K562 (cell line): ENCODE results near the gene RASGRP1. TPM values are rescaled to one million over a fixed set of nuclear protein-coding genes. Genes with fewer than 3 reads are reported as not detected.

Experiments used
- MGA ChIP-seq: fragments of 450-650 bp; IDR thresholded peaks from 2 replicates; pipeline ENCODE4 v1.6.1; 2016; ENCODE audit warnings: mild to moderate bottlenecking, moderate library complexity
- ZNF318 ChIP-seq, 2 experiments: fragments of 450-650 bp; IDR thresholded peaks; 2 replicates each; pipeline ENCODE4 v1.6.1; 2016; ENCODE audit warnings: mild to moderate bottlenecking in 2 of 2, borderline replicate concordance in 1 of 2, low read depth in 1 of 2, moderate library complexity in 1 of 2
- ZNF699 ChIP-seq: fragments of 250-450 bp; sonication (Bioruptor Pico); IDR thresholded peaks from 2 replicates; pipeline ENCODE4 v1.8.0; 2021; ENCODE audit warnings: mild to moderate bottlenecking, moderate library complexity; ENCODE audit not compliant: insufficient replicate concordance
- polyA plus RNA-seq, 8 experiments: library from polyadenylated mRNA; depleted of rRNA in 4 of 8; stranded (reverse) in 5 of 8; unstranded in 3 of 8; fragments of >200 nt; fragmentation: Nextera tagmentation in 2 of 8; fragmentation: Illumina TruSeq in 1 of 8; extraction: Ambion mirVana in 2 of 8; extraction: Trizol in 1 of 8; gene quantifications; 2 replicates each; pipeline versions ENCODE4 v1.2.1 to v1.2.3, GENCODE V29; 2011 to 2014; ENCODE audit warnings: inconsistent platforms in 1 of 8, missing spikeins in 1 of 8
- total RNA-seq, 7 experiments: library from RNA; depleted of rRNA in 6 of 7; stranded (reverse); fragments of >200 nt in 6 of 7; fragmentation: Illumina TruSeq in 2 of 7; extraction: Trizol in 2 of 7; gene quantifications; 2 replicates each; pipeline versions ENCODE4 v1.2.1 to v1.2.3, GENCODE V29; 2011 to 2021; ENCODE audit warnings: low replicate concordance in 1 of 7

RASGRP1 gene
- total and polyA plus RNA-seq, 9 of the 15 experiments (the other 6 are each of a cell fraction or from before 2014, with no cell fraction given), result 0.14 to 0.72 (median 0.31) TPM

GRCh38 chr15:38453971-38454695 lies 110.5 kb downstream of the RASGRP1 start, which contains the start of gene FAM98B (continued):
- TF ChIP-seq ZNF318 (IDR thresholded peaks at IDR 0.05; ENCODE audit: borderline replicate concordance in 1 of 2, low read depth in 1 of 2) (no peak), ZNF699 (CRISPR knock-in tag) (no peak), MGA (peak; percentile 84)
